SK-N-SH (cell line): ENCODE data around the gene PLEKHM2.

Experiments
- CHD2 ChIP-seq: fragments of 150-350 bp; IDR thresholded peaks from 2 replicates; pipeline ENCODE4 v1.6.1; 2018; ENCODE audit warnings: low read length; ENCODE audit not compliant: partially characterized antibody
- GABPA ChIP-seq: IDR thresholded peaks from 2 replicates; pipeline ENCODE4 v1.4.0; 2012; ENCODE audit warnings: low read depth, mild to moderate bottlenecking
- JUND ChIP-seq: IDR thresholded peaks from 2 replicates; pipeline ENCODE4 v1.4.0; 2012
- PBX3 ChIP-seq: IDR thresholded peaks from 2 replicates; pipeline ENCODE4; 2012
- POLR2AphosphoS5 ChIP-seq: IDR thresholded peaks from 2 replicates; pipeline ENCODE4 v1.6.1; 2012; ENCODE audit warnings: low read depth, low read length
- RFX5 ChIP-seq: IDR thresholded peaks from 2 replicates; pipeline ENCODE4 v1.6.1; 2012; ENCODE audit warnings: mild to moderate bottlenecking, improper control_type of control experiment, low read length
- TCF12 ChIP-seq: IDR thresholded peaks from 2 replicates; pipeline ENCODE4 v1.4.0; 2012
- USF1 ChIP-seq: IDR thresholded peaks from 2 replicates; pipeline ENCODE4 v1.4.0; 2012; ENCODE audit warnings: low read depth, borderline replicate concordance
- TF ChIP-seq, protein P1 (sequence below): fragments of 200-600 bp; sonication (generic); IDR thresholded peaks from 2 replicates; pipeline ENCODE4 v1.6.1; 2017; ENCODE audit warnings: antibody characterized with exemption, mild to moderate bottlenecking, moderate library complexity

DNA sequence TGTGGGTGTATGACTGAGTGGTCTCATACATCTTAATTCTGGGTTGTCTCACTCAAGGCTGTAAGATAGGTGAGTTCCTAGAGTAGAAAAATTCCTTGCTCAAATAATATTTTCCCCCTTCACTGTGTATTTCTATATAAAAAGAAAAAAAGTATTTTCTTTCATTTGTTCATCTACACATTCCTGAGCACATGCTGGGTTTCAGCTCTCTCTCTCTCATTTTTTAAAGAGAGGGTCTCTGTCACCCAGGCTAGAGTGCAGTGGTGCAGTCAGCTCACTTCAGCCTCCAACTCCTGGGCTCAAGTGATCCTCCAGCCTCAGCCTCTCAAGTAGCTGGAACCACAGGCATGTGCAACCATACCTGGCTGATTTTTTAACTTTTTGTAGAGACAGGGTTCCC, 44.9 kb upstream of the PLEKHM2 start:
- no peak for TF ChIP-seq TCF12
- TF ChIP-seq, protein P1, sequence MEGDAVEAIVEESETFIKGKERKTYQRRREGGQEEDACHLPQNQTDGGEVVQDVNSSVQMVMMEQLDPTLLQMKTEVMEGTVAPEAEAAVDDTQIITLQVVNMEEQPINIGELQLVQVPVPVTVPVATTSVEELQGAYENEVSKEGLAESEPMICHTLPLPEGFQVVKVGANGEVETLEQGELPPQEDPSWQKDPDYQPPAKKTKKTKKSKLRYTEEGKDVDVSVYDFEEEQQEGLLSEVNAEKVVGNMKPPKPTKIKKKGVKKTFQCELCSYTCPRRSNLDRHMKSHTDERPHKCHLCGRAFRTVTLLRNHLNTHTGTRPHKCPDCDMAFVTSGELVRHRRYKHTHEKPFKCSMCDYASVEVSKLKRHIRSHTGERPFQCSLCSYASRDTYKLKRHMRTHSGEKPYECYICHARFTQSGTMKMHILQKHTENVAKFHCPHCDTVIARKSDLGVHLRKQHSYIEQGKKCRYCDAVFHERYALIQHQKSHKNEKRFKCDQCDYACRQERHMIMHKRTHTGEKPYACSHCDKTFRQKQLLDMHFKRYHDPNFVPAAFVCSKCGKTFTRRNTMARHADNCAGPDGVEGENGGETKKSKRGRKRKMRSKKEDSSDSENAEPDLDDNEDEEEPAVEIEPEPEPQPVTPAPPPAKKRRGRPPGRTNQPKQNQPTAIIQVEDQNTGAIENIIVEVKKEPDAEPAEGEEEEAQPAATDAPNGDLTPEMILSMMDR = no peak
- no peak for TF ChIP-seq POLR2AphosphoS5
- TF ChIP-seq USF1 = no peak
- TF ChIP-seq PBX3 = no peak
- no peak for TF ChIP-seq GABPA
- TF ChIP-seq JUND = no peak
- no peak for TF ChIP-seq CHD2
- no peak for TF ChIP-seq RFX5
